Endothelial cell of umbilical vein (primary cell): ENCODE results near the gene TDRD5.

Experiments
- EZH2 ChIP-seq: IDR thresholded peaks from 2 replicates; pipeline ENCODE4 v1.6.1; 2012; ENCODE audit warnings: borderline replicate concordance, low read depth, mild to moderate bottlenecking, moderate library complexity, low read length, inconsistent platforms; ENCODE audit not compliant: severe bottlenecking
- GATA2 ChIP-seq: IDR thresholded peaks from 2 replicates; pipeline ENCODE4 v1.7.0; 2011; ENCODE audit warnings: low read depth, mild to moderate bottlenecking, moderate library complexity, mixed read lengths, low read length; ENCODE audit not compliant: insufficient read length, insufficient read depth
- POLR2A ChIP-seq: IDR thresholded peaks from 2 replicates; pipeline ENCODE4 v1.6.1; 2012; ENCODE audit warnings: low read depth, mild to moderate bottlenecking, control low read depth, low read length
- POLR2AphosphoS5 ChIP-seq: IDR thresholded peaks from 2 replicates; pipeline ENCODE4 v1.6.1; 2012; ENCODE audit warnings: low read depth, mild to moderate bottlenecking, control low read depth, low read length, moderate library complexity; ENCODE audit not compliant: insufficient read depth
- TF ChIP-seq, protein P1 (sequence below), 2 donors: IDR thresholded peaks; 1 replicate in 1 of 2; 2 replicates in 1 of 2; pipeline ENCODE4 v1.5.1; 2011; ENCODE audit warnings: low read length in 2 of 2, mild to moderate bottlenecking in 2 of 2, moderate library complexity in 2 of 2, control low read depth in 1 of 2, inconsistent platforms in 1 of 2, low read depth in 1 of 2; ENCODE audit not compliant: insufficient read depth in 1 of 2; ENCODE audit errors: extremely low read depth in 1 of 2
- TF ChIP-seq, protein P2 (sequence below): IDR thresholded peaks from 2 replicates; pipeline ENCODE4 v1.6.1; 2011; ENCODE audit not compliant: insufficient read depth, insufficient read length

DNA sequence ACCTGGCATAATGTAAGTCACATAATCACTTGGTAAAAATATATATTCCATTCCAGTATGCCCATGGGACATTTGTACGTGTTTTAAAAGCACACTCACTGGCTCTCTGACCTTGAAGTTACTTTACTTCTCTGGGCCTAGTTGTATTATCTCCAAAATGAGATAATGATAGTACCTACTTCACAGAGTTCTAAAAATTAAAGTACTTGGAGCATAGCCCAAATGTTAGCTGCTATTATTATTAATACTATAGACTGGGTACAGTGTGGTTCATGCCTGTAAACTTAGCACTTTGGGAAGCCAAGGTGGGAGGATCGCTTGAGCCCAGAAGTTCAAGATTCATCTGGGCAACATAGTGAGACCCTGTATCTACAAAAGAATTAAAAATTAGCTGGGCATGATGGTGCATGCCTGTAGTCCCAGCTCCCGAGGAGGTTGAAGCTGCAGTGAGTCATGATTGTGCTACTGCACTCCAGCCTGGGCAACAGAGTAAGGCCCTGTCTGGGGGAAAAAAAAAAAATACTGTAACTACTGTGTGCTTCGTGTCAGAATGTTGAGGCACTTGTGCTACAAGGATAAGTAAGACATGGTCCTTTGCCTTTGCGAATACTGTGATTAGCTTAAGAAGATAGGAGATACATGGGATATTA, 45.7 kb downstream of the TDRD5 start:
- TF ChIP-seq, protein P1, sequence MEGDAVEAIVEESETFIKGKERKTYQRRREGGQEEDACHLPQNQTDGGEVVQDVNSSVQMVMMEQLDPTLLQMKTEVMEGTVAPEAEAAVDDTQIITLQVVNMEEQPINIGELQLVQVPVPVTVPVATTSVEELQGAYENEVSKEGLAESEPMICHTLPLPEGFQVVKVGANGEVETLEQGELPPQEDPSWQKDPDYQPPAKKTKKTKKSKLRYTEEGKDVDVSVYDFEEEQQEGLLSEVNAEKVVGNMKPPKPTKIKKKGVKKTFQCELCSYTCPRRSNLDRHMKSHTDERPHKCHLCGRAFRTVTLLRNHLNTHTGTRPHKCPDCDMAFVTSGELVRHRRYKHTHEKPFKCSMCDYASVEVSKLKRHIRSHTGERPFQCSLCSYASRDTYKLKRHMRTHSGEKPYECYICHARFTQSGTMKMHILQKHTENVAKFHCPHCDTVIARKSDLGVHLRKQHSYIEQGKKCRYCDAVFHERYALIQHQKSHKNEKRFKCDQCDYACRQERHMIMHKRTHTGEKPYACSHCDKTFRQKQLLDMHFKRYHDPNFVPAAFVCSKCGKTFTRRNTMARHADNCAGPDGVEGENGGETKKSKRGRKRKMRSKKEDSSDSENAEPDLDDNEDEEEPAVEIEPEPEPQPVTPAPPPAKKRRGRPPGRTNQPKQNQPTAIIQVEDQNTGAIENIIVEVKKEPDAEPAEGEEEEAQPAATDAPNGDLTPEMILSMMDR (IDR thresholded peaks at IDR 0.05; ENCODE audit: extremely low read depth in 1 of 2, insufficient read depth in 1 of 2, low read depth in 1 of 2, low read length in 2 of 2), result no peak
- TF ChIP-seq, protein P2, sequence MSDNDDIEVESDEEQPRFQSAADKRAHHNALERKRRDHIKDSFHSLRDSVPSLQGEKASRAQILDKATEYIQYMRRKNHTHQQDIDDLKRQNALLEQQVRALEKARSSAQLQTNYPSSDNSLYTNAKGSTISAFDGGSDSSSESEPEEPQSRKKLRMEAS, result no peak
- TF ChIP-seq EZH2, result no peak
- TF ChIP-seq POLR2A, result no peak
- TF ChIP-seq GATA2, result no peak
- TF ChIP-seq POLR2AphosphoS5, result no peak
